CD4-positive, CD25-positive, alpha-beta regulatory T cell (primary cell): ENCODE measurements around the gene SMPDL3A. TPM values are rescaled to one million over a fixed set of nuclear protein-coding genes. Genes with fewer than 3 reads are reported as not detected.
A peak's percentile ranks its signal among the peaks of the same experiment; 100 is the strongest.
"Not testable (repeated sequence)": the region's sequence is repeated elsewhere in the genome, so short reads cannot be mapped to it uniquely, and the experiment has no call there.

Experiments used
- ATAC-seq, 2 donors: fragments of 150-1000 bp; cut with Tn5 transposase; one replicate each; pipeline ENCODE4 v1.10.0; 2021; ENCODE audit warnings: low read depth in 2 of 2, moderate number of reproducible peaks in 2 of 2, moderate library complexity in 1 of 2
- DNase-seq, 3 donors: peaks; one replicate each; pipeline versions ENCODE4 v3.0.0 to v3.0.0-alpha.2; 2012 to 2022; ENCODE audit warnings: mixed read lengths in 1 of 3
- H3K27ac ChIP-seq: one replicate; pipeline ENCODE4 v1.7.0; 2013; ENCODE audit warnings: mild to moderate bottlenecking, low read length; ENCODE audit not compliant: insufficient read depth, poor library complexity, severe bottlenecking
- H3K27me3 ChIP-seq: one replicate; pipeline ENCODE4 v1.7.0; 2013; ENCODE audit warnings: low read length; ENCODE audit not compliant: control insufficient read depth, insufficient read depth
- H3K36me3 ChIP-seq: one replicate; pipeline ENCODE4 v1.7.0; 2013; ENCODE audit warnings: mild to moderate bottlenecking, low read length, moderate library complexity; ENCODE audit not compliant: control insufficient read depth, insufficient read depth
- H3K4me1 ChIP-seq: 2 replicates; pipeline ENCODE4 v1.7.0; 2013; ENCODE audit warnings: mild to moderate bottlenecking, low read length; ENCODE audit not compliant: insufficient read depth, control insufficient read depth, poor library complexity, severe bottlenecking
- H3K4me3 ChIP-seq: one replicate; pipeline ENCODE4 v1.7.0; 2013; ENCODE audit warnings: low read depth, mild to moderate bottlenecking, low read length, moderate library complexity
- H3K9me3 ChIP-seq, 2 experiments: 1 replicate in 1 of 2; 2 replicates in 1 of 2; pipeline ENCODE4 v1.7.0; 2013; ENCODE audit warnings: low read length in 2 of 2, mild to moderate bottlenecking in 1 of 2, moderate library complexity in 1 of 2; ENCODE audit not compliant: control insufficient read depth in 2 of 2
- H3K27ac Mint-ChIP-seq, 3 donors: one replicate each; pipeline ENCODE4 v1.8.0; 2020 to 2022; ENCODE audit warnings: mild to moderate bottlenecking in 3 of 3, mixed read lengths in 3 of 3, moderate library complexity in 2 of 3
- H3K27me3 Mint-ChIP-seq: one replicate; pipeline ENCODE4 v1.8.0; 2022; ENCODE audit warnings: mild to moderate bottlenecking, mixed read lengths
- H3K36me3 Mint-ChIP-seq: one replicate; pipeline ENCODE4 v1.8.0; 2020; ENCODE audit warnings: mixed read lengths
- H3K4me1 Mint-ChIP-seq, 4 donors: one replicate each; pipeline ENCODE4 v1.8.0; 2020 to 2022; ENCODE audit warnings: mixed read lengths in 4 of 4, mild to moderate bottlenecking in 1 of 4
- H3K4me3 Mint-ChIP-seq, 4 donors: one replicate each; pipeline ENCODE4 v1.8.0; 2020 to 2022; ENCODE audit warnings: mild to moderate bottlenecking in 4 of 4, mixed read lengths in 4 of 4, moderate library complexity in 3 of 4
- H3K9me3 Mint-ChIP-seq, 7 donors: one replicate each; pipeline ENCODE4 v1.8.0; 2020 to 2022; ENCODE audit warnings: mixed read lengths in 7 of 7, mild to moderate bottlenecking in 3 of 7, moderate library complexity in 2 of 7
- polyA plus RNA-seq, 4 donors: library from polyadenylated mRNA; unstranded; fragments of 300-500 nt; fragmentation: Illumina TruSeq; gene quantifications; one replicate each; pipeline ENCODE4 v1.2.3, GENCODE V29; 2021
- total RNA-seq: library from RNA; stranded (reverse); gene quantifications from one replicate; pipeline ENCODE4 v1.2.3, GENCODE V29; 2022

The SMPDL3A gene, protein sequence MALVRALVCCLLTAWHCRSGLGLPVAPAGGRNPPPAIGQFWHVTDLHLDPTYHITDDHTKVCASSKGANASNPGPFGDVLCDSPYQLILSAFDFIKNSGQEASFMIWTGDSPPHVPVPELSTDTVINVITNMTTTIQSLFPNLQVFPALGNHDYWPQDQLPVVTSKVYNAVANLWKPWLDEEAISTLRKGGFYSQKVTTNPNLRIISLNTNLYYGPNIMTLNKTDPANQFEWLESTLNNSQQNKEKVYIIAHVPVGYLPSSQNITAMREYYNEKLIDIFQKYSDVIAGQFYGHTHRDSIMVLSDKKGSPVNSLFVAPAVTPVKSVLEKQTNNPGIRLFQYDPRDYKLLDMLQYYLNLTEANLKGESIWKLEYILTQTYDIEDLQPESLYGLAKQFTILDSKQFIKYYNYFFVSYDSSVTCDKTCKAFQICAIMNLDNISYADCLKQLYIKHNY
- not detected for total RNA-seq
- under 1 TPM in 1 of 4 donors, not detected in 3; 0.22 TPM for polyA plus RNA-seq

DNA sequence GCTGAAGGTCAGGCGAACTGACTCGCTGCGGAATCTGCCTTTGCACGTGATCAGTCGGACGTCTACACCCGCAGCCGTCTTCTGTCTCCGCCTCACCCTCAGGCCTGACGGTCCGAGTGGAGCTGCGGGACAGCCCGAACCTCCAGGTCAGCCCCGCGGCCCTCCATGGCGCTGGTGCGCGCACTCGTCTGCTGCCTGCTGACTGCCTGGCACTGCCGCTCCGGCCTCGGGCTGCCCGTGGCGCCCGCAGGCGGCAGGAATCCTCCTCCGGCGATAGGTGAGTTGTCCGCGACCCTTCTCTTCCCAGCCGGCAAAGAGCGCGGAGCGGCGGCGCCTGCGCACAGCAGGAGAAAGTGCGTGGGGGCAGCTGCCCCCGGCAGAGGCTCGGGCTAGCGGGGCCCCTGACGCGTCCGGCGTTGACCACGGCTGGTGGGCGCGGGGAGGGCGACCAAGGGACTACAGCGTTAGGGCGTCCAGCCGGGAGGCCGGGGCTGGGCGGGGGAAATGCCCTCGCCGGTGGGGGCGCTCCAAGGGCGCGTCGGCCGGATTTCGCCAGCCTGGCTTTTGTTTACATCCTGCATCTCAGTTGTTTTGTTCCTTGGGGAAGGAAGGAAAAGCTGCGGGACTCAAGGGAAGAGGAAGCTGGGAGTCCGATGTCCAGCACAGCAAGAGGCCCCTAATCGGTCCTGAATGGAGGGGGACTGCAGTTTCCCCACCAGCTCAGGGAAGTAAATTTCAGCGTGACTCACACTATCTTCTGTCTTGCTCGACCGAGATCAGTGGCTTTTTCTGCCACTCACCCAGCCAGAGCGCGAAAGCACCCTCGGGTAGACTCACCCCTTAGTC lies at the start of gene SMPDL3A:
SMPDL3A (plus strand) TSS at position 77 of the 846 bp plus-strand sequence; CDS start at position 166, 89 bp downstream.
- ATAC-seq = peak; percentile 41 to 54
- H3K4me3 ChIP-seq = no peak within 1 kb of the TSS
- H3K27me3 ChIP-seq = peaks cover 14% of the 10 kb centered on the region
- no peaks in the 10 kb centered on the region for H3K36me3 ChIP-seq
- no peak within 1 kb of the TSS for H3K27ac ChIP-seq
- Mint-ChIP-seq H3K27me3 (peaks cover 50% of the 10 kb centered on the region), H3K4me3 (peak within 1 kb of the TSS in 3 of 4 donors; percentile 56 to 86 (median 65)), H3K36me3 (no peaks in the 10 kb centered on the region), H3K27ac (no peak within 1 kb of the TSS), H3K9me3 (no peaks in the 10 kb centered on the region), H3K4me1 (peaks cover 0 to 13% (median 4%) of the 10 kb centered on the region in 4 donors)
- peak in 1 of 3 donors; percentile 5 for DNase-seq
- no peaks in the 10 kb centered on the region for H3K4me1 ChIP-seq
- H3K9me3 ChIP-seq = no peaks in the 10 kb centered on the region

DNA sequence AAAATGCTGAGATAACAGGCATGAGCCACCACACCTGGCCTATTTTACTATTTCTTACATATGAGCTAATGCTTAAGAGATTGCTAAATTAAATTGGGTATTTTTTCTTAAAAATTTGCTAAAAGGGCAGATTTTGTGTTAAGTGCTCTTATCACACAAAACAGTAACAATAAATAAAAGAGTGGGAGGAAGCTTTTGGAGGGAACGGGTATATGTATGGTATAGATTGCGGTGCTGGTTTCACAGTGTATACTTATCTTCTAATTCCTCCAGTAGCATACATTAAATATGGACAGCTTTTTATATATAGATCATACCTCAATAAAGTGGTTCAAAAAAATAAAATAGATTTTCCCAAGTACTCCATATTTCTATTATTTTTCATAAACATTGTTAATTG lies 49.0 kb upstream of the SMPDL3A start:
- ATAC-seq = no peak
- H3K27ac Mint-ChIP-seq = no peak overlapping the region
- peaks cover 0 to 4% (median 0%) of the 10 kb centered on the region in 7 donors for H3K9me3 Mint-ChIP-seq
- H3K27me3 Mint-ChIP-seq = no peaks in the 10 kb centered on the region
- Histone ChIP-seq H3K27ac (no peak overlapping the region), H3K27me3 (no peaks in the 10 kb centered on the region), H3K4me3 (no peak overlapping the region), H3K36me3 (no peaks in the 10 kb centered on the region), H3K4me1 (no peaks in the 10 kb centered on the region), H3K9me3 (no peaks in the 10 kb centered on the region)
- no peak overlapping the region for H3K4me3 Mint-ChIP-seq
- no peaks in the 10 kb centered on the region for H3K36me3 Mint-ChIP-seq
- DNase-seq = no peak
- no peaks in the 10 kb centered on the region for H3K4me1 Mint-ChIP-seq

DNA sequence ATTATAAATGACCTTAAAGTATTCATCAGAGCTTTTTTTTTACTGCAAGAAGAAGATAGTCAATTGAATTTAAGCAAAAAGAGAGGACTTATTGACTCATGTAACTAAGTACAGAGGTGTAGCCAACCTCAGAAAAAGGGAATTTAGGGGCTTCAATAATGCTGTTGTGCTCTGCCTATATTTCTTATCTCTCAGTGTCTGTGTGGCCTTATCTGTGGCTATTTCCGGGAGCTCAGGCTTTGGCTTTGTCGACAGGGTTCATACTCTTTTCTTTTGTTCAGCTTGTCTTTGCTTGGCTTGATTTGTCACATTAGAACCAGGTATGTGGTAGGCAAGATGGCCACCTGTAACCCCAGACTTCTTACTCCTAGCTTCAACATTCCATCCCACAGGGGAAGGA lies 48.1 kb upstream of the SMPDL3A start:
- H3K27me3 ChIP-seq = no peaks in the 10 kb centered on the region
- H3K36me3 Mint-ChIP-seq = no peaks in the 10 kb centered on the region
- no peaks in the 10 kb centered on the region for H3K27me3 Mint-ChIP-seq
- no peaks in the 10 kb centered on the region for H3K4me1 Mint-ChIP-seq
- H3K4me3 ChIP-seq = no peak overlapping the region
- H3K27ac ChIP-seq = no peak overlapping the region
- no peak for DNase-seq
- H3K9me3 ChIP-seq = no peaks in the 10 kb centered on the region
- H3K9me3 Mint-ChIP-seq = peaks cover 0 to 4% (median 0%) of the 10 kb centered on the region in 7 donors
- H3K27ac Mint-ChIP-seq = no peak overlapping the region
- H3K4me3 Mint-ChIP-seq = no peak overlapping the region
- H3K36me3 ChIP-seq = no peaks in the 10 kb centered on the region
- H3K4me1 ChIP-seq = no peaks in the 10 kb centered on the region
- ATAC-seq = no peak

DNA sequence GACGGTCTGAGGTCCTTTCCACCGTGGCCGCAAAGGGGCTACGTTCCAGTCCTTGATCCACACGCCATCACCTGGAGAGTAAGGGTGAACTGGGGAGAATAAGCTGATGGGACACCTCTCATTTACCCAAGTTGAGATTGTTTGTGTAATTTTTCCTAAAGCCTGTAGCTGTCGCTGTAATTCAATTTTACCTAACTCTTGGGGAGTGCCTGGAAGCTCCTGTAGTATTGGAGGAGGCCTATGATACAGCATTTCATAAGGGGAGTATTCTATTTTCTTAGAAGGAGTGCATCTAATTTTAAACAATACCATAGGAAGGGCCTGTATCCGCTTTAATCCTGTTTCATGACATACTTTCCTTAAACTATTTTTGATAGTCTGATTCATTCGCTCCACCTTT lies 44.8 kb upstream of the SMPDL3A start:
- H3K4me3 Mint-ChIP-seq, H3K9me3 Mint-ChIP-seq: not testable (repeated sequence)

DNA sequence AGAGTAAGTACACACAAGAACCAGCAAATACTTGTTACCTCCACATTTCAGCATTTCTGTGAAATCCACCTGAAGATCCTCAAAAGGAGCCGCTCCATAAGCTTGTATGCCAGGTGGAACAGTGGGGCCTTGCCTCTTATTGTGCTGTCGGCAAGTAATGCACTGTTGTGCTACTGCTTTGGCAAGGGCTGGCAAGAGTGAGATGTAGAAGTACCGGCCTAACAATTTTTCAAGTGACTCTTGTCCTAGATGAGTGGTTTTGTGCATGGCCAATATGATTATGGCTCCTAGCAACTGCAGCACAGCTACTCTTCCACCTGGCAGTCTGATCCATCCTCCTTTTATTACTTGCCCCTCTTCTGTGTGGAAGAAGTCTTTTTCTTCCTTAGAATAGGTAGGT lies 44.2 kb upstream of the SMPDL3A start:
- not testable (repeated sequence) for H3K27ac ChIP-seq, ATAC-seq, DNase-seq, H3K4me1 Mint-ChIP-seq, H3K4me3 ChIP-seq, H3K4me1 ChIP-seq, H3K27ac Mint-ChIP-seq, H3K36me3 ChIP-seq, H3K27me3 Mint-ChIP-seq, H3K9me3 Mint-ChIP-seq, H3K4me3 Mint-ChIP-seq, H3K9me3 ChIP-seq, H3K36me3 Mint-ChIP-seq, H3K27me3 ChIP-seq

More for the DNA sequence above, 44.8 kb upstream of the SMPDL3A start:
- H3K4me1 ChIP-seq, H3K36me3 Mint-ChIP-seq, H3K27me3 Mint-ChIP-seq, DNase-seq, H3K9me3 ChIP-seq, H3K4me3 ChIP-seq, ATAC-seq, H3K27ac Mint-ChIP-seq, H3K27me3 ChIP-seq, H3K27ac ChIP-seq, H3K36me3 ChIP-seq, H3K4me1 Mint-ChIP-seq: not testable (repeated sequence)

DNA sequence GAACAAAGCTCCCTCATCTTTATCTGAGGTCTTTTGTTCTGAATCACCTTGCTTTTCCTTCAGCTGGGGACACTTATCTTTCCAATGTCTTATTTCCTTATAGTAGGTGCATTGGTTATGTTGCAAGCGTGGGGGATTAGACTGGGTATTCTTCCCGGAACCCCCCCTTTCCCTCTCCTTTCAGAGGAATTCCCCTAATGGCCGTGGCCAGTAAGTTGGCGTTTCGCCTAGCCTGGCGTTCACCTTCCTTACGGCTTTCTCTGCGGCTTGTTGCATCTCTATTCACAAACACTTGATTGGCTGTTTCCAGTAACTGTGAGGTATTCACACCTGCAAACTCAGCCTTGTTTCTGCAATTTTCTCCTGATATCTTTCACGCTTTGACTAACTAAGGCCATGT lies 42.4 kb upstream of the SMPDL3A start:
- Histone ChIP-seq H3K36me3 (no peaks in the 10 kb centered on the region), H3K9me3 (no peaks in the 10 kb centered on the region), H3K4me3 (no peak overlapping the region), H3K27ac (no peak overlapping the region), H3K4me1 (no peaks in the 10 kb centered on the region), H3K27me3 (no peaks in the 10 kb centered on the region)
- ATAC-seq (no peak), DNase-seq (no peak)
- peaks cover 0 to 8% (median 6%) of the 10 kb centered on the region in 4 donors for H3K4me1 Mint-ChIP-seq
- no peaks in the 10 kb centered on the region for H3K27me3 Mint-ChIP-seq
- no peak overlapping the region for H3K27ac Mint-ChIP-seq
- no peaks in the 10 kb centered on the region for H3K36me3 Mint-ChIP-seq
- H3K4me3 Mint-ChIP-seq = no peak overlapping the region
- peaks cover 0 to 8% (median 3%) of the 10 kb centered on the region in 7 donors for H3K9me3 Mint-ChIP-seq

DNA sequence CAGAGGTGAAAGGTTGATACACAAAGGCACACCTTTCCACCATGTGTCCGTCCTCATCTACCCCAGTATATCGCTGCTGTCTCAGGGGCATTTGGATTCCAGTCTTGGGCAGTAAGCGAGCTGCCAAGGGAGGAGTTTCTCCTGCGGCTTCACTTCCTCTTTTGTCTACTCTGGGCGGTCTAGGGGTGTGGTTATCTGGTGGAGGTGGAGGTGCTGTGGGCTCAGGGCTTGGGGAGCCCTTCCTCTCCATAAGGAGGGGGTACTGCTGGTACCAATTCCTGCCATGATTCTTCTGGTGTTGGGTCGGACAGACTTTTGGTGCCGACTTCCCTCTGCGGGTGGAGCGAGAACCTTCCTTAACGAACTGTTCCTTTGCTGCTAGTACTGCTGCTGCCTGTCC lies 41.5 kb upstream of the SMPDL3A start:
- Histone ChIP-seq H3K4me1 (no peaks in the 10 kb centered on the region), H3K4me3 (no peak overlapping the region), H3K9me3 (no peaks in the 10 kb centered on the region), H3K27ac (no peak overlapping the region), H3K36me3 (no peaks in the 10 kb centered on the region), H3K27me3 (no peaks in the 10 kb centered on the region)
- no peaks in the 10 kb centered on the region for H3K27me3 Mint-ChIP-seq
- no peak overlapping the region for H3K27ac Mint-ChIP-seq
- H3K4me3 Mint-ChIP-seq = no peak overlapping the region
- DNase-seq = no peak
- ATAC-seq = no peak
- H3K9me3 Mint-ChIP-seq = peaks cover 0 to 8% (median 3%) of the 10 kb centered on the region in 7 donors
- H3K4me1 Mint-ChIP-seq = peaks cover 0 to 13% (median 7%) of the 10 kb centered on the region in 4 donors
- no peaks in the 10 kb centered on the region for H3K36me3 Mint-ChIP-seq
